Liver (tissue), 9 donors: ENCODE results near the gene FRMD4B. TPM values are rescaled to one million over a fixed set of nuclear protein-coding genes. Genes with fewer than 3 reads are reported as not detected.
A peak's percentile ranks its signal among the peaks of the same experiment; 100 is the strongest.

Experiments
- DNase-seq: peaks from one replicate; pipeline ENCODE4 v3.0.0-alpha.2; 2017; ENCODE audit warnings: low spot score
- H3K27ac ChIP-seq, 2 donors: one replicate each; pipeline ENCODE4 v1.7.0; 2013; ENCODE audit warnings: inconsistent platforms in 2 of 2, low read length in 2 of 2, control low read depth in 1 of 2, low read depth in 1 of 2, mild to moderate bottlenecking in 1 of 2
- H3K27me3 ChIP-seq, 4 donors: one replicate each; pipeline versions ENCODE4 v1.6.1 to v1.7.0; 2013; ENCODE audit warnings: low read length in 3 of 4, inconsistent platforms in 1 of 4, mild to moderate bottlenecking in 1 of 4, moderate library complexity in 1 of 4; ENCODE audit not compliant: control insufficient read depth in 4 of 4, insufficient read depth in 4 of 4
- H3K36me3 ChIP-seq, 4 donors: one replicate each; pipeline versions ENCODE4 v1.6.1 to v1.7.0; 2013; ENCODE audit warnings: low read length in 3 of 4, mild to moderate bottlenecking in 3 of 4, low read depth in 1 of 4, moderate library complexity in 1 of 4; ENCODE audit not compliant: control insufficient read depth in 4 of 4, insufficient read depth in 3 of 4
- H3K4me1 ChIP-seq, 4 donors: one replicate each; pipeline versions ENCODE4 v1.6.1 to v1.7.0; 2013; ENCODE audit warnings: low read length in 3 of 4, mild to moderate bottlenecking in 3 of 4, moderate library complexity in 1 of 4; ENCODE audit not compliant: control insufficient read depth in 4 of 4, insufficient read depth in 4 of 4
- H3K4me3 ChIP-seq, 3 donors: one replicate each; pipeline versions ENCODE4 v1.6.1 to v1.7.0; 2013; ENCODE audit warnings: low read length in 3 of 3, control low read depth in 1 of 3, low read depth in 1 of 3, mild to moderate bottlenecking in 1 of 3
- H3K9ac ChIP-seq, 2 donors: one replicate each; pipeline ENCODE4 v1.7.0; 2013; ENCODE audit warnings: low read length in 2 of 2, mild to moderate bottlenecking in 2 of 2, moderate library complexity in 2 of 2, control low read depth in 1 of 2, low read depth in 1 of 2
- H3K9me3 ChIP-seq, 4 donors: one replicate each; pipeline versions ENCODE4 v1.6.1 to v1.7.0; 2013; ENCODE audit warnings: low read length in 3 of 4; ENCODE audit not compliant: control insufficient read depth in 4 of 4
- ATF3 ChIP-seq: IDR thresholded peaks from 2 replicates; pipeline ENCODE4 v1.6.1; 2016; ENCODE audit warnings: antibody characterized with exemption
- CTCF ChIP-seq: fragments of 150-350 bp; IDR thresholded peaks from 2 replicates; pipeline ENCODE4 v1.5.1; 2017; ENCODE audit warnings: improper control_type of control experiment, low read depth, low read length; ENCODE audit not compliant: missing input control
- EGR1 ChIP-seq, 2 donors: IDR thresholded peaks; 2 replicates each; pipeline ENCODE4 v1.6.1; 2016 to 2018; ENCODE audit warnings: antibody characterized with exemption in 2 of 2, low read depth in 2 of 2
- FOXA1 ChIP-seq: IDR thresholded peaks from 2 replicates; pipeline ENCODE4 v1.6.1; 2016; ENCODE audit warnings: antibody characterized with exemption
- FOXA2 ChIP-seq: IDR thresholded peaks from 2 replicates; pipeline ENCODE4 v1.6.1; 2016; ENCODE audit warnings: antibody characterized with exemption
- GABPA ChIP-seq, 2 donors: IDR thresholded peaks in 1 of 2; conservative IDR thresholded peaks in 1 of 2; 2 replicates each; pipeline ENCODE4 v1.6.1; 2016; ENCODE audit warnings: antibody characterized with exemption in 2 of 2, mild to moderate bottlenecking in 1 of 2, moderate library complexity in 1 of 2
- HNF4A ChIP-seq, 2 donors: conservative IDR thresholded peaks; 2 replicates each; pipeline ENCODE4 v1.6.1; 2016; ENCODE audit warnings: antibody characterized with exemption in 2 of 2, mild to moderate bottlenecking in 2 of 2
- HNF4G ChIP-seq: IDR thresholded peaks from 2 replicates; pipeline ENCODE4 v1.6.1; 2016; ENCODE audit warnings: antibody characterized with exemption
- JUND ChIP-seq, 2 donors: IDR thresholded peaks; 2 replicates each; pipeline ENCODE4 v1.6.1; 2016; ENCODE audit warnings: antibody characterized with exemption in 2 of 2
- MAX ChIP-seq: IDR thresholded peaks from 2 replicates; pipeline ENCODE4 v1.6.1; 2016; ENCODE audit warnings: antibody characterized with exemption
- NR2F2 ChIP-seq: IDR thresholded peaks from 2 replicates; pipeline ENCODE4 v1.6.1; 2016; ENCODE audit warnings: antibody characterized with exemption
- RXRA ChIP-seq, 2 donors: IDR thresholded peaks; 2 replicates each; pipeline ENCODE4 v1.6.1; 2017 to 2018; ENCODE audit warnings: antibody characterized with exemption in 2 of 2, mild to moderate bottlenecking in 1 of 2
- SP1 ChIP-seq: IDR thresholded peaks from 2 replicates; pipeline ENCODE4 v1.6.1; 2018; ENCODE audit warnings: antibody characterized with exemption, mild to moderate bottlenecking
- TAF1 ChIP-seq: conservative IDR thresholded peaks from 2 replicates; pipeline ENCODE4 v1.6.1; 2016; ENCODE audit warnings: antibody characterized with exemption, mild to moderate bottlenecking
- YY1 ChIP-seq: IDR thresholded peaks from 2 replicates; pipeline ENCODE4 v1.6.1; 2016; ENCODE audit warnings: antibody characterized with exemption, mild to moderate bottlenecking
- ZBTB33 ChIP-seq: IDR thresholded peaks from 2 replicates; pipeline ENCODE4 v1.6.1; 2016; ENCODE audit warnings: antibody characterized with exemption
- WGBS: extraction: QIAGEN DNeasy Blood & Tissue Kit; methylation state at CpG from one replicate; pipeline ENCODE4 v1.1.7; 2013; 5-methylcytosine and 5-hydroxymethylcytosine counted together
- polyA plus RNA-seq, 2 donors: library from polyadenylated mRNA; stranded (reverse) in 1 of 2; unstranded in 1 of 2; fragments of 200-250 nt in 1 of 2; fragments of >200 nt in 1 of 2; fragmentation: Nextera tagmentation in 1 of 2; extraction: Ambion mirVana in 1 of 2; gene quantifications; one replicate each; pipeline versions ENCODE4 v1.2.1 to v1.2.3, GENCODE V29; 2013 to 2015
- total RNA-seq, 2 donors: library from RNA; depleted of rRNA; stranded (reverse); fragments of >200 nt; gene quantifications; one replicate each; pipeline ENCODE4 v1.2.3, GENCODE V29; 2014
- donor health status: healthy.
- donor health status: healthy.
- donor health status: healthy.
- donor health status: healthy.
- donor health status: healthy.

The FRMD4B gene
- total and polyA plus RNA-seq, 4 donors = 7.3 to 22.6 (median 15.0) TPM

DNA sequence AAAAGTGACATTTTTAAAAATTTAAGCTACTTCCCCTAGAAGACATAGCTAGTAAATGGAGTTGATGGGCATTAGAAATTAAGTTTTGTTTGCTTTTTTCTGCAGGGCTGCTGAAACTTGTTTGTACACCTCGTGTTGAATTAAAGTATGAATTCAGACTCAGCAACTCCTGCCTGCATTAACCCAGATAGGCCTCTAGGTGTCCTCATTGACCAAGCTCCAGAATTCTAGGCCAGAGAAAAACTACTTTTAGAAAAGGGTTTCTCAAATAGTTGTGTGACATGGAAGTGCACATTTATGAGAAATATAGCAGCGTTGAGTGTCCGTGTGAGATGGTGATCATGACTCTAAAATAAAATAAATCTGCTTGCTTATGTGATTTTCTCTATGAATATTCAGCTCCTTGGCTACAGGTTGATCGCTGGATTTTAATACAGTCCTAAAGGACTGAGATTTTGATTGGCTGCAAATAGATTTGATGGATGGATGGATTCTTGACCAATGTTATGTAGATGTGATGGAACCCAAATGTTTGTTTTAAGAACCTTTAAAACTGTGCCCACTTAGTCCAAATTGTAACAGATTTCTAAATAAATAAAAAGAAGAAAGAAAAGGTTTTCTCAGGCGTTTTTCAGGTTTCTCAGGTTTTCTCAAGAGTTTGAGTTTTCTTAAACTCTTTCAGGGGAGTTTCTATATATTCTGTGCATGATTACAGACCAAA, 224.1 kb downstream of the FRMD4B start (continued):
- no peak for TF ChIP-seq ZBTB33
- peak; percentile 99 for TF ChIP-seq CTCF

GRCh38 chr3:69160525-69160924, 225.4 kb downstream of the FRMD4B start:
- H3K9me3 ChIP-seq = no peaks in the 10 kb centered on the region
- DNase-seq = no peak
- peaks cover 0 to 1% (median 0%) of the 10 kb centered on the region in 4 donors for H3K4me1 ChIP-seq
- H3K36me3 ChIP-seq = no peaks in the 10 kb centered on the region
- H3K9ac ChIP-seq = no peak overlapping the region
- no peaks in the 10 kb centered on the region for H3K27me3 ChIP-seq
- H3K27ac ChIP-seq = no peak overlapping the region
- no peak overlapping the region for H3K4me3 ChIP-seq
- no peak for TF ChIP-seq ATF3
- no peak for TF ChIP-seq MAX
- TF ChIP-seq EGR1 (IDR thresholded peaks at IDR 0.05; ENCODE audit: low read depth in 2 of 2) = no peak
- TF ChIP-seq NR2F2 = no peak
- TF ChIP-seq FOXA1 = no peak
- no peak for TF ChIP-seq ZBTB33
- no peak for TF ChIP-seq TAF1
- no peak for TF ChIP-seq GABPA (IDR thresholded peaks at IDR 0.05 in 1 of 2, conservative IDR thresholded peaks at IDR 0.05 in 1 of 2)
- TF ChIP-seq JUND (IDR thresholded peaks at IDR 0.05) = no peak
- TF ChIP-seq HNF4A (conservative IDR thresholded peaks at IDR 0.05) = no peak
- no peak for TF ChIP-seq YY1
- TF ChIP-seq HNF4G = no peak
- no peak for TF ChIP-seq RXRA (IDR thresholded peaks at IDR 0.05)
- TF ChIP-seq FOXA2 = no peak
- WGBS = 83% methylated on average over 4 of the region's 4 CpGs

DNA sequence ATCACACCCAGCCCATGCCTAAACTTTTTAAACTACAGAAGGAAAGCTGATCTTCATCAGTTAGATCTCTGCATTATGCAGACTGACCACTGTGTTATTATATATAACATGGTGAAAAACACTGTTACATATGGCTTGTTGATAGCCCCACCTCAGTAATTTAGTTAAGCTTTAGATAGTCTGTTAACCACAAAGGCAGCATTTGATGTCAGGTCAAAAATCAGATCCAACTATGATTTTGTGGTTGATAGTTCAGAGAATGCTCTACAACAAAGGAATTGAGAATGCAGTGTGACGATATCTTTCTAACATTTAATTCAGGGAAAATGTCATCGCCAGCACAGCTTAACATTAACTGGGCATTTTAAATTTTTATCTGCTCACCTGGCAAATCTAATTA, 225.8 kb downstream of the FRMD4B start:
- Histone ChIP-seq H3K27ac (no peak overlapping the region), H3K4me1 (peaks cover 0 to 1% (median 0%) of the 10 kb centered on the region in 4 donors), H3K9me3 (no peaks in the 10 kb centered on the region), H3K4me3 (no peak overlapping the region), H3K9ac (no peak overlapping the region), H3K36me3 (no peaks in the 10 kb centered on the region), H3K27me3 (no peaks in the 10 kb centered on the region)
- TF ChIP-seq FOXA1 (no peak), NR2F2 (no peak), HNF4A (conservative IDR thresholded peaks at IDR 0.05) (no peak), ZBTB33 (no peak), JUND (IDR thresholded peaks at IDR 0.05) (no peak), SP1 (no peak), FOXA2 (no peak), ATF3 (no peak), CTCF (no peak)
- no peak for DNase-seq
- 84% methylated on average over 2 of the region's 2 CpGs for WGBS
